WTC11 (cell line): Measurements from ENCODE around the gene CCDC182.

Experiments
- CTCF ChIP-seq: fragments of 200-600 bp; IDR thresholded peaks from 2 replicates; pipeline ENCODE4 v1.8.0; 2022; ENCODE audit warnings: antibody characterized with exemption
- E2F5 ChIP-seq: sonication (generic); formaldehyde crosslinking; IDR thresholded peaks from 2 replicates; pipeline ENCODE4 v1.8.1; 2022; ENCODE audit warnings: mild to moderate bottlenecking, moderate library complexity, missing genetic modification reagents
- JUN ChIP-seq: sonication (generic); formaldehyde crosslinking; IDR thresholded peaks from 2 replicates; pipeline ENCODE4 v1.8.0; 2023; ENCODE audit warnings: mild to moderate bottlenecking, missing genetic modification reagents
- KAT7 ChIP-seq: sonication (generic); formaldehyde crosslinking; IDR thresholded peaks from 2 replicates; pipeline ENCODE4 v1.8.1; 2023; ENCODE audit warnings: missing genetic modification reagents, mild to moderate bottlenecking, borderline replicate concordance
- PREB ChIP-seq: sonication (generic); formaldehyde crosslinking; IDR thresholded peaks from 2 replicates; pipeline ENCODE4 v1.8.1; 2022; ENCODE audit warnings: mild to moderate bottlenecking, missing genetic modification reagents, moderate library complexity, borderline replicate concordance
- USF2 ChIP-seq: sonication (generic); formaldehyde crosslinking; IDR thresholded peaks from 2 replicates; pipeline ENCODE4 v1.8.1; 2023; ENCODE audit warnings: mild to moderate bottlenecking, missing genetic modification reagents, moderate library complexity
- ZNF232 ChIP-seq: sonication (generic); formaldehyde crosslinking; IDR thresholded peaks from 2 replicates; pipeline ENCODE4 v1.8.0; 2022; ENCODE audit warnings: mild to moderate bottlenecking, missing genetic modification reagents
- ZNF396 ChIP-seq: fragments of 250-450 bp; sonication (Bioruptor Pico); IDR thresholded peaks from 2 replicates; pipeline ENCODE4 v1.8.0; 2021; ENCODE audit warnings: mild to moderate bottlenecking, moderate library complexity, borderline replicate concordance
- TF ChIP-seq, protein P1 (sequence below): sonication (generic); formaldehyde crosslinking; IDR thresholded peaks from 2 replicates; pipeline ENCODE4 v1.8.1; 2023; ENCODE audit warnings: mild to moderate bottlenecking, missing genetic modification reagents

- TF ChIP-seq CTCF (no peak), E2F5 (CRISPR knock-in tag) (no peak), ZNF396 (no peak), ZNF232 (no peak), JUN (CRISPR knock-in tag) (no peak), PREB (CRISPR knock-in tag) (no peak), KAT7 (no peak), USF2 (CRISPR knock-in tag) (no peak)
- TF ChIP-seq, protein P1, sequence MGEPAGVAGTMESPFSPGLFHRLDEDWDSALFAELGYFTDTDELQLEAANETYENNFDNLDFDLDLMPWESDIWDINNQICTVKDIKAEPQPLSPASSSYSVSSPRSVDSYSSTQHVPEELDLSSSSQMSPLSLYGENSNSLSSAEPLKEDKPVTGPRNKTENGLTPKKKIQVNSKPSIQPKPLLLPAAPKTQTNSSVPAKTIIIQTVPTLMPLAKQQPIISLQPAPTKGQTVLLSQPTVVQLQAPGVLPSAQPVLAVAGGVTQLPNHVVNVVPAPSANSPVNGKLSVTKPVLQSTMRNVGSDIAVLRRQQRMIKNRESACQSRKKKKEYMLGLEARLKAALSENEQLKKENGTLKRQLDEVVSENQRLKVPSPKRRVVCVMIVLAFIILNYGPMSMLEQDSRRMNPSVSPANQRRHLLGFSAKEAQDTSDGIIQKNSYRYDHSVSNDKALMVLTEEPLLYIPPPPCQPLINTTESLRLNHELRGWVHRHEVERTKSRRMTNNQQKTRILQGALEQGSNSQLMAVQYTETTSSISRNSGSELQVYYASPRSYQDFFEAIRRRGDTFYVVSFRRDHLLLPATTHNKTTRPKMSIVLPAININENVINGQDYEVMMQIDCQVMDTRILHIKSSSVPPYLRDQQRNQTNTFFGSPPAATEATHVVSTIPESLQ (CRISPR knock-in tag) = no peak
These were observed 17.4 kb downstream of the CCDC182 start for GRCh38 chr17:57727630-57728175.
